HFFc6 (cell line): ENCODE results near the gene BBS1. TPM values are rescaled to one million over a fixed set of nuclear protein-coding genes. Genes with fewer than 3 reads are reported as not detected.
"Not testable (repeated sequence)": the region's sequence is repeated elsewhere in the genome, so short reads cannot be mapped to it uniquely, and the experiment has no call there.

ENCODE experiments used
- DNase-seq: peaks from one replicate; pipeline ENCODE4 v3.0.0-alpha.2; 2018
- H3K27ac Mint-ChIP-seq: 2 replicates; pipeline ENCODE4 v1.8.0; 2020; ENCODE audit warnings: mild to moderate bottlenecking, mixed read lengths
- H3K27me3 Mint-ChIP-seq: 2 replicates; pipeline ENCODE4 v1.8.0; 2021; ENCODE audit warnings: mild to moderate bottlenecking, moderate library complexity, mixed read lengths; ENCODE audit not compliant: insufficient read depth
- H3K36me3 Mint-ChIP-seq: 2 replicates; pipeline ENCODE4 v1.8.0; 2021; ENCODE audit warnings: low read depth, mixed read lengths
- H3K4me1 Mint-ChIP-seq: 2 replicates; pipeline ENCODE4 v1.8.0; 2020; ENCODE audit warnings: low read depth, mixed read lengths
- H3K4me3 Mint-ChIP-seq: 2 replicates; pipeline ENCODE4 v1.8.0; 2020; ENCODE audit warnings: mild to moderate bottlenecking, moderate library complexity, mixed read lengths
- H3K9me3 Mint-ChIP-seq: 2 replicates; pipeline ENCODE4 v1.8.0; 2020; ENCODE audit warnings: mild to moderate bottlenecking, mixed read lengths
- long read RNA-seq: library from polyadenylated mRNA; unstranded; transcript quantifications from one replicate; pipeline ENCODE4 v2.0.0, GENCODE V29; 2019
- total RNA-seq, 6 experiments: library from RNA; stranded (reverse); fragmentation: NEBNext Ultra II Directional; extraction: Animal tissue kit (Norgen Biotek cat#: 25700); gene quantifications; 2 replicates in 1 of 6; 3 replicates in 5 of 6; pipeline ENCODE4 v1.2.3, GENCODE V29; 2021
- TF ChIP-seq, protein P1 (sequence below): fragments of 200-600 bp; sonication (generic); IDR thresholded peaks from 2 replicates; pipeline ENCODE4 v1.5.0; 2021; ENCODE audit warnings: antibody characterized with exemption, mild to moderate bottlenecking

Gene BBS1
- total RNA-seq = 10 to 100 TPM; 14.9 to 21.4 (median 17.3) TPM
- long read RNA-seq, partial matches to known transcripts = 6 of 13 reads
- long read RNA-seq, other reads (novel, unspliced or antisense) = 5 of 13 reads

- Mint-ChIP-seq H3K4me3 (peak within 1 kb of the TSS; percentile 99), H3K4me1 (peaks cover 9% of the 10 kb centered on the region), H3K36me3 (peaks cover 1% of the 10 kb centered on the region; the same call in 1 of the 2 replicates), H3K27ac (peak within 1 kb of the TSS; percentile 69), H3K27me3 (no peaks in the 10 kb centered on the region; the same call in 1 of the 2 replicates), H3K9me3 (no peaks in the 10 kb centered on the region)
- TF ChIP-seq, protein P1, sequence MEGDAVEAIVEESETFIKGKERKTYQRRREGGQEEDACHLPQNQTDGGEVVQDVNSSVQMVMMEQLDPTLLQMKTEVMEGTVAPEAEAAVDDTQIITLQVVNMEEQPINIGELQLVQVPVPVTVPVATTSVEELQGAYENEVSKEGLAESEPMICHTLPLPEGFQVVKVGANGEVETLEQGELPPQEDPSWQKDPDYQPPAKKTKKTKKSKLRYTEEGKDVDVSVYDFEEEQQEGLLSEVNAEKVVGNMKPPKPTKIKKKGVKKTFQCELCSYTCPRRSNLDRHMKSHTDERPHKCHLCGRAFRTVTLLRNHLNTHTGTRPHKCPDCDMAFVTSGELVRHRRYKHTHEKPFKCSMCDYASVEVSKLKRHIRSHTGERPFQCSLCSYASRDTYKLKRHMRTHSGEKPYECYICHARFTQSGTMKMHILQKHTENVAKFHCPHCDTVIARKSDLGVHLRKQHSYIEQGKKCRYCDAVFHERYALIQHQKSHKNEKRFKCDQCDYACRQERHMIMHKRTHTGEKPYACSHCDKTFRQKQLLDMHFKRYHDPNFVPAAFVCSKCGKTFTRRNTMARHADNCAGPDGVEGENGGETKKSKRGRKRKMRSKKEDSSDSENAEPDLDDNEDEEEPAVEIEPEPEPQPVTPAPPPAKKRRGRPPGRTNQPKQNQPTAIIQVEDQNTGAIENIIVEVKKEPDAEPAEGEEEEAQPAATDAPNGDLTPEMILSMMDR = no peak
- peak; percentile 68 for DNase-seq
These were observed at the start of gene BBS1 for GRCh38 chr11:66510271-66510989. Gene BBS1, plus strand, starts transcription at chr11:66510635. Its CDS starts 25 bp downstream, at chr11:66510660.

DNA sequence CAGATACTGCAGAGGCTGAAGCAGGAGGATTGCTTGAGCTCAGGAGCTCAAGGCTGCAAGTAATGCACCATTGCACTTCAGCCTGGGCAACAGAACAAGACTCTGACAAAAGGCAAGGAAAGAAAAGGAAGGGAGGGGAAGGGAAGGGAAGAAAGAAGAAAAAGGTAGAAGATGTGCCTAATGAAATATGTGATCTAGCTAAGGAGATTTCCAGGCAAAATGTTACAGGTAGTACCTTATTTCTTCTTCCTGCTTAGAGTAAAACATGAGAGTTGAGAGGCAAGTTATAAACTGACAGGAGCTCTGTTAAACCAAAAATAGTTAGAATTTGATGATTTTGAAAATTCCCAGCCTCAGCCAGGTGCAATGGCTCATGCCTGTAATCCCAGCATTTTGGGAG is 48.4 kb upstream of the BBS1 start:
- Mint-ChIP-seq H3K27me3 (peaks cover 11% of the 10 kb centered on the region), H3K4me1 (peaks cover 14% of the 10 kb centered on the region; the same call in 1 of the 2 replicates), H3K9me3 (peaks cover 24% of the 10 kb centered on the region), H3K4me3 (no peak overlapping the region), H3K27ac (no peak overlapping the region), H3K36me3 (peaks cover 8% of the 10 kb centered on the region; the same call in 1 of the 2 replicates)
- TF ChIP-seq, protein P1 = no peak
- no peak for DNase-seq

DNA sequence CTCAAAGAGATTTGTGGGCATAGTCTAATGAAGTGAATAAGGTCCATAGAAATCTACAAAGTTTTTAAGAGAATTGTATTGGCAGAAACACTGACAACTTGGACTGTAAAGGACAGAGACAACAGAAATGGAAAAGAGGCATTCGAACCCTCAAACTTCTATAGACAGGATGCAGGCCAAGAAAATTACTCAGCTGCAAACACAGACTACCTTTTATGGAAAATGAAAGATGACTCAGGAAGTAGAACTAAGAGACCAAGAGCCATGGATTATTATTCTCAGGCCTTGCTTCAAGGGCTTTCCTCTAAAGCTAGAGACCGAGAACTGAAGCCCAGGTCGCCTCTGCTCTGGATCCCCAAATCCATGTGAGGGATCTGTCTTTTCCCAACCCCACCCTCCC is 47.5 kb upstream of the BBS1 start:
- no peak overlapping the region for H3K4me3 Mint-ChIP-seq
- peaks cover 24% of the 10 kb centered on the region for H3K9me3 Mint-ChIP-seq
- H3K27me3 Mint-ChIP-seq = peaks cover 11% of the 10 kb centered on the region
- no peak for DNase-seq
- peaks cover 8% of the 10 kb centered on the region; the same call in 1 of the 2 replicates for H3K36me3 Mint-ChIP-seq
- TF ChIP-seq, protein P1 = no peak
- H3K4me1 Mint-ChIP-seq = peaks cover 19% of the 10 kb centered on the region; the same call in 1 of the 2 replicates
- H3K27ac Mint-ChIP-seq = no peak overlapping the region

DNA sequence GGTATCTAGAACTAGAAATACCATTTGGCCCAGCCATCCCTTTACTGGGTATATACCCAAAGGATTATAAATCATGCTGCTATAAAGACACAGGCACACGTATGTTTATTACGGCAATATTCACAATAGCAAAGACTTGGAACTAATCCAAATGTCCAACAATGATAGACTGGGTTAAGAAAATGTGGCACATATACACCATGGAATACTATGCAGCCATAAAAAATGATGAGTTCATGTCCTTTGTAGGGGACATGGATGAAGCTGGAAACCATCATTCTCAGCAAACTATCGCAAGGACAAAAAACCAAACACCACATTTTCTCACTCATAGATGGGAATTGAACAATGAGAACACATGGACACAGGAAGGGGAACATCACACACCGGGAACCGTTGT is 46.3 kb upstream of the BBS1 start:
- Mint-ChIP-seq H3K4me1 (peaks cover 16% of the 10 kb centered on the region; the same call in 1 of the 2 replicates), H3K27me3 (peaks cover 11% of the 10 kb centered on the region), H3K9me3 (peaks cover 24% of the 10 kb centered on the region)
- H3K4me3 Mint-ChIP-seq, H3K27ac Mint-ChIP-seq, H3K36me3 Mint-ChIP-seq, DNase-seq: not testable (repeated sequence)

- peaks cover 8% of the 10 kb centered on the region; the same call in 1 of the 2 replicates for H3K36me3 Mint-ChIP-seq
- H3K4me1 Mint-ChIP-seq = peaks cover 12% of the 10 kb centered on the region; the same call in 1 of the 2 replicates
- H3K4me3 Mint-ChIP-seq = no peak overlapping the region
- DNase-seq = no peak
- TF ChIP-seq, protein P1 = no peak
- H3K27me3 Mint-ChIP-seq = peaks cover 7% of the 10 kb centered on the region
- peaks cover 24% of the 10 kb centered on the region for H3K9me3 Mint-ChIP-seq
- no peak overlapping the region for H3K27ac Mint-ChIP-seq
These were observed 45.5 kb upstream of the BBS1 start for GRCh38 chr11:66464916-66465315.
